Cardiac muscle cell (in vitro differentiated cells and primary cell): Measurements from ENCODE around the gene TMEM255B. TPM values are rescaled to one million over a fixed set of nuclear protein-coding genes. Genes with fewer than 3 reads are reported as not detected.

Source experiments
- DNase-seq, 2 donors: peaks; one replicate each; pipeline versions ENCODE4 v3.0.0 to v3.0.0-alpha.2; 2010 to 2017; ENCODE audit warnings: low read depth in 1 of 2, low spot score in 1 of 2
- H3K27ac ChIP-seq: fragments of 200-600 bp; sonication (generic); 2 replicates; pipeline ENCODE4 v1.5.1; 2016
- H3K27me3 ChIP-seq: fragments of 200-600 bp; sonication (generic); 2 replicates; pipeline ENCODE4 v1.6.0; 2016; ENCODE audit warnings: control low read depth
- H3K36me3 ChIP-seq: fragments of 200-600 bp; sonication (generic); 2 replicates; pipeline ENCODE4 v1.5.1; 2016; ENCODE audit warnings: control low read depth
- H3K4me1 ChIP-seq: fragments of 200-600 bp; sonication (generic); 2 replicates; pipeline ENCODE4 v1.8.1; 2017; ENCODE audit warnings: low read depth, mild to moderate bottlenecking, mixed run types
- H3K4me3 ChIP-seq: fragments of 200-600 bp; sonication (generic); 2 replicates; pipeline ENCODE4 v1.5.1; 2016; ENCODE audit warnings: mild to moderate bottlenecking
- H3K9me3 ChIP-seq: fragments of 200-600 bp; sonication (generic); 2 replicates; pipeline ENCODE4 v1.5.1; 2017; ENCODE audit warnings: low read depth, mild to moderate bottlenecking, control low read depth
- polyA plus RNA-seq: library from polyadenylated mRNA; unstranded; fragments of >200 nt; fragmentation: Nextera tagmentation; extraction: Ambion mirVana; gene quantifications from 2 replicates; pipeline ENCODE4 v1.2.1, GENCODE V29; 2016
- total RNA-seq: library from RNA; depleted of rRNA; stranded (reverse); fragments of >200 nt; gene quantifications from 2 replicates; pipeline ENCODE4 v1.2.3, GENCODE V29; 2016
- TF ChIP-seq, protein P1 (sequence below): IDR thresholded peaks from 2 replicates; pipeline ENCODE4 v1.5.1; 2012; ENCODE audit warnings: low read depth, mild to moderate bottlenecking, low read length

Gene TMEM255B
- total and polyA plus RNA-seq, 2 experiments from 2014 or later: 0.17 TPM; not detected in 1

GRCh38 chr13:113864273-113864890, 105.4 kb downstream of the TMEM255B start:
- TF ChIP-seq, protein P1, sequence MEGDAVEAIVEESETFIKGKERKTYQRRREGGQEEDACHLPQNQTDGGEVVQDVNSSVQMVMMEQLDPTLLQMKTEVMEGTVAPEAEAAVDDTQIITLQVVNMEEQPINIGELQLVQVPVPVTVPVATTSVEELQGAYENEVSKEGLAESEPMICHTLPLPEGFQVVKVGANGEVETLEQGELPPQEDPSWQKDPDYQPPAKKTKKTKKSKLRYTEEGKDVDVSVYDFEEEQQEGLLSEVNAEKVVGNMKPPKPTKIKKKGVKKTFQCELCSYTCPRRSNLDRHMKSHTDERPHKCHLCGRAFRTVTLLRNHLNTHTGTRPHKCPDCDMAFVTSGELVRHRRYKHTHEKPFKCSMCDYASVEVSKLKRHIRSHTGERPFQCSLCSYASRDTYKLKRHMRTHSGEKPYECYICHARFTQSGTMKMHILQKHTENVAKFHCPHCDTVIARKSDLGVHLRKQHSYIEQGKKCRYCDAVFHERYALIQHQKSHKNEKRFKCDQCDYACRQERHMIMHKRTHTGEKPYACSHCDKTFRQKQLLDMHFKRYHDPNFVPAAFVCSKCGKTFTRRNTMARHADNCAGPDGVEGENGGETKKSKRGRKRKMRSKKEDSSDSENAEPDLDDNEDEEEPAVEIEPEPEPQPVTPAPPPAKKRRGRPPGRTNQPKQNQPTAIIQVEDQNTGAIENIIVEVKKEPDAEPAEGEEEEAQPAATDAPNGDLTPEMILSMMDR: no peak
- no peaks in the 10 kb centered on the region for H3K36me3 ChIP-seq
- no peaks in the 10 kb centered on the region for H3K9me3 ChIP-seq
- peak overlapping the region; percentile 40 for H3K4me3 ChIP-seq
- H3K27ac ChIP-seq: no peak overlapping the region
- H3K4me1 ChIP-seq: peaks cover 32% of the 10 kb centered on the region
- peak in 1 of 2 donors; percentile 11 for DNase-seq
- peaks cover 27% of the 10 kb centered on the region for H3K27me3 ChIP-seq

DNA sequence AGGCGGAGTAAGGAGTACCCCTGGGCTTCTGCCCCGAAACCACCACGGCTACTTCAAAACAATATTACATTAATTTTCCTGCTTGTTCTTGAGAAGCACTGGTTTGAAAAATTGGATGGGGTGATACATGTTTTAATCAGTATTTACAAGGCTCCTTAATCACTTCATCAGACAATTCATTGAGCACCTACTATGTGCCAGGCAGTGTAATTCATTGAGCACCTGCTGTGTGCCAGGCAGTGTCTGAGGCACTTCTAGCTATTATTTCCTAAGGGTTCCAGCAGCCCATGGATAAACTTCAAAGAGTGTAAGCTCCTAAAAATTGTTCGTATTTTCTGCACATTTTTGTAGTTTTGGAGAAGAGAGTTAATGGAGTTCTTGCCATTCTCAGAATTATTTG, 106.4 kb downstream of the TMEM255B start:
- no peak overlapping the region for H3K27ac ChIP-seq
- H3K9me3 ChIP-seq: no peaks in the 10 kb centered on the region
- TF ChIP-seq, protein P1: no peak
- peaks cover 27% of the 10 kb centered on the region for H3K27me3 ChIP-seq
- DNase-seq: no peak
- H3K4me1 ChIP-seq: peaks cover 26% of the 10 kb centered on the region
- no peak overlapping the region for H3K4me3 ChIP-seq
- H3K36me3 ChIP-seq: no peaks in the 10 kb centered on the region

Other genes with a start within 250 kb of the TMEM255B start
- 36.9 and 50.2 TPM in 2 replicates for gene TFDP1, start 174.5 kb upstream of the TMEM255B start, total RNA-seq
- gene TFDP1, start 174.5 kb upstream of the TMEM255B start, polyA plus RNA-seq: 68.1 and 81.7 TPM in 2 replicates
- gene ATP4B, start 101.0 kb upstream of the TMEM255B start, total RNA-seq: not detected in 2 replicates
- 0.29 TPM in 1 of 2 replicates, not detected in the other for gene ATP4B, start 101.0 kb upstream of the TMEM255B start, polyA plus RNA-seq
- gene GRK1, start 92.0 kb upstream of the TMEM255B start, total RNA-seq: 0.21 and 1.2 TPM in 2 replicates
- 0.13 TPM in 1 of 2 replicates, not detected in the other for gene GRK1, start 92.0 kb upstream of the TMEM255B start, polyA plus RNA-seq
- 109 and 112 TPM in 2 replicates for gene GAS6, start 104.8 kb downstream of the TMEM255B start, total RNA-seq
- 91.8 and 120 TPM in 2 replicates for gene GAS6, start 104.8 kb downstream of the TMEM255B start, polyA plus RNA-seq
- 0.04 TPM in 1 of 2 replicates, not detected in the other for gene C13orf46, start 214.8 kb downstream of the TMEM255B start, total RNA-seq
- gene C13orf46, start 214.8 kb downstream of the TMEM255B start, polyA plus RNA-seq: 0.35 TPM in 1 of 2 replicates, not detected in the other